HepG2 (cell line): ENCODE results near the gene DNAAF3. TPM values are rescaled to one million over a fixed set of nuclear protein-coding genes. Genes with fewer than 3 reads are reported as not detected.
A peak's percentile ranks its signal among the peaks of the same experiment; 100 is the strongest.

Experiments
- ARHGAP35 ChIP-seq: sonication (generic); formaldehyde crosslinking; IDR thresholded peaks from 2 replicates; pipeline ENCODE4 v1.9.0; 2022; ENCODE audit warnings: mild to moderate bottlenecking, inconsistent platforms, moderate library complexity, missing genetic modification reagents, borderline replicate concordance
- ARNTL ChIP-seq: sonication (generic); formaldehyde crosslinking; IDR thresholded peaks from 2 replicates; pipeline ENCODE4 v1.4.0; 2020; ENCODE audit warnings: mild to moderate bottlenecking, missing genetic modification reagents
- DZIP1 ChIP-seq: sonication (generic); formaldehyde crosslinking; IDR thresholded peaks from 2 replicates; pipeline ENCODE4 v1.5.0; 2020; ENCODE audit warnings: mild to moderate bottlenecking, missing genetic modification reagents
- EP300 ChIP-seq, 3 experiments: sonication (generic) in 1 of 3; formaldehyde crosslinking in 1 of 3; IDR thresholded peaks; 2 replicates each; pipeline versions ENCODE4 v1.5.1 to v1.6.1; 2011 to 2020; ENCODE audit warnings: low read depth in 2 of 3, low read length in 2 of 3, borderline replicate concordance in 1 of 3, improper control_type of control experiment in 1 of 3, mild to moderate bottlenecking in 1 of 3, missing genetic modification reagents in 1 of 3, moderate library complexity in 1 of 3
- HINFP ChIP-seq: sonication (generic); formaldehyde crosslinking; IDR thresholded peaks from 2 replicates; pipeline ENCODE4 v1.4.0; 2020; ENCODE audit warnings: low read depth, mild to moderate bottlenecking, missing genetic modification reagents
- KLF13 ChIP-seq: sonication (generic); formaldehyde crosslinking; IDR thresholded peaks from 2 replicates; pipeline ENCODE4 v1.4.0; 2020; ENCODE audit warnings: mild to moderate bottlenecking, missing genetic modification reagents
- NR2C2 ChIP-seq: sonication (generic); formaldehyde crosslinking; IDR thresholded peaks from 2 replicates; pipeline ENCODE4 v1.4.0; 2020; ENCODE audit warnings: missing genetic modification reagents, mild to moderate bottlenecking, moderate library complexity, borderline replicate concordance
- PCBP2 ChIP-seq: fragments of 200-400 bp; formaldehyde crosslinking; optimal IDR thresholded peaks from 2 replicates; pipeline ENCODE3; 2018; ENCODE audit warnings: low read length, low read depth; ENCODE audit not compliant: poor library complexity, severe bottlenecking
- SAFB2 ChIP-seq: sonication (generic); formaldehyde crosslinking; IDR thresholded peaks from 2 replicates; pipeline ENCODE4 v1.5.1; 2020; ENCODE audit warnings: missing genetic modification reagents, low read depth, mild to moderate bottlenecking, borderline replicate concordance
- SMC3 ChIP-seq: IDR thresholded peaks from 2 replicates; pipeline ENCODE4 v1.6.1; 2011; ENCODE audit warnings: low read length, improper control_type of control experiment
- TERF1 ChIP-seq: sonication (generic); formaldehyde crosslinking; IDR thresholded peaks from 2 replicates; pipeline ENCODE4 v1.8.0; 2022; ENCODE audit warnings: mild to moderate bottlenecking, missing genetic modification reagents, moderate library complexity
- YY1 ChIP-seq: IDR thresholded peaks from 2 replicates; pipeline ENCODE4 v1.6.1; 2011; ENCODE audit warnings: low read length, low read depth, moderate library complexity, mild to moderate bottlenecking; ENCODE audit not compliant: insufficient read depth, insufficient replicate concordance
- ZEB1 ChIP-seq: IDR thresholded peaks from 2 replicates; pipeline ENCODE4 v1.6.1; 2012; ENCODE audit warnings: mild to moderate bottlenecking, low read depth, inconsistent platforms; ENCODE audit not compliant: insufficient replicate concordance
- ZFP91 ChIP-seq: sonication (generic); formaldehyde crosslinking; IDR thresholded peaks from 2 replicates; pipeline ENCODE4 v1.9.0; 2022; ENCODE audit warnings: missing genetic modification reagents, mild to moderate bottlenecking, borderline replicate concordance
- ZFX ChIP-seq: sonication (generic); formaldehyde crosslinking; IDR thresholded peaks from 2 replicates; pipeline ENCODE4 v1.4.0; 2020; ENCODE audit warnings: mild to moderate bottlenecking, low read depth, missing genetic modification reagents, moderate library complexity
- ZNF275 ChIP-seq: sonication (generic); formaldehyde crosslinking; IDR thresholded peaks from 2 replicates; pipeline ENCODE4 v1.8.0; 2022; ENCODE audit warnings: missing genetic modification reagents, mild to moderate bottlenecking, inconsistent platforms, borderline replicate concordance
- ZNF296 ChIP-seq: sonication (generic); formaldehyde crosslinking; conservative IDR thresholded peaks from 2 replicates; pipeline ENCODE4 v1.5.0; 2020; ENCODE audit warnings: mild to moderate bottlenecking, missing genetic modification reagents
- ZNF44 ChIP-seq: sonication (generic); formaldehyde crosslinking; IDR thresholded peaks from 2 replicates; pipeline ENCODE4 v1.5.1; 2020; ENCODE audit warnings: mild to moderate bottlenecking, missing genetic modification reagents
- ZNF570 ChIP-seq: sonication (generic); formaldehyde crosslinking; IDR thresholded peaks from 2 replicates; pipeline ENCODE4 v1.4.0; 2020; ENCODE audit warnings: mild to moderate bottlenecking, missing genetic modification reagents, borderline replicate concordance
- ZNF75D ChIP-seq: sonication (generic); formaldehyde crosslinking; IDR thresholded peaks from 2 replicates; pipeline ENCODE4 v1.8.1; 2023; ENCODE audit warnings: missing genetic modification reagents, mild to moderate bottlenecking, borderline replicate concordance
- polyA plus RNA-seq, 8 experiments: library from polyadenylated mRNA; depleted of rRNA in 3 of 8; stranded (reverse) in 7 of 8; unstranded in 1 of 8; fragments of >200 nt; fragmentation: Illumina TruSeq in 4 of 8; extraction: Trizol in 4 of 8; gene quantifications; 2 replicates each; pipeline versions ENCODE4 v1.2.1 to v1.2.3, GENCODE V29; 2011 to 2016; ENCODE audit warnings: low read depth in 4 of 8, missing spikeins in 1 of 8, mixed read lengths in 1 of 8; ENCODE audit not compliant: insufficient read depth in 1 of 8
- total RNA-seq, 5 experiments: library from RNA; depleted of rRNA; stranded (reverse); fragments of >200 nt; fragmentation: Illumina TruSeq; extraction: Trizol; gene quantifications; 2 replicates each; pipeline ENCODE4 v1.2.3, GENCODE V29; 2016; ENCODE audit warnings: low read depth in 1 of 5

DNAAF3 gene
- total and polyA plus RNA-seq, 2 of the 13 experiments (the other 11 are each of a cell fraction or from before 2014, with no cell fraction given) = 0.30 to 0.40 TPM

GRCh38 chr19:55173186-55173713, 6.8 kb upstream of the DNAAF3 start (continued):
- TF ChIP-seq YY1 (no peak), ZNF275 (no peak), TERF1 (CRISPR knock-in tag) (no peak), HINFP (CRISPR knock-in tag) (no peak), ZNF44 (CRISPR knock-in tag) (no peak), PCBP2 (no peak), NR2C2 (CRISPR knock-in tag) (0 out of 2 replicates have a peak, but pooled peaks have one; percentile 24), KLF13 (CRISPR knock-in tag) (no peak), SMC3 (no peak), ZNF296 (no peak), ZNF570 (CRISPR knock-in tag) (no peak), DZIP1 (CRISPR knock-in tag) (no peak), ZFX (peak; percentile 19; the same call in 1 of the 2 replicates), ZFP91 (CRISPR knock-in tag) (peak; percentile 45; the same call in 1 of the 2 replicates), ARHGAP35 (no peak), ZNF75D (CRISPR knock-in tag) (no peak), ZEB1 (no peak), ARNTL (CRISPR knock-in tag) (no peak), EP300 (IDR thresholded peaks at IDR 0.05; ENCODE audit: low read depth in 2 of 2, low read length in 2 of 2) (no peak), EP300 (CRISPR knock-in tag; IDR thresholded peaks at IDR 0.05; ENCODE audit: borderline replicate concordance) (no peak), SAFB2 (CRISPR knock-in tag) (no peak)
